Karpas-422 (cell line): ENCODE measurements around the gene SLC13A2. TPM values are rescaled to one million over a fixed set of nuclear protein-coding genes. Genes with fewer than 3 reads are reported as not detected.
"Not testable (repeated sequence)": the region's sequence is repeated elsewhere in the genome, so short reads cannot be mapped to it uniquely, and the experiment has no call there.

Experiments used
- DNase-seq: peaks from one replicate; pipeline ENCODE4 v3.0.0-alpha.2; 2015
- H2AFZ ChIP-seq: fragments of 200-600 bp; sonication (generic); 2 replicates; pipeline ENCODE4 v1.6.1; 2014; ENCODE audit warnings: antibody characterized with exemption, low read length, mixed read lengths
- H3K27ac ChIP-seq: fragments of 200-600 bp; sonication (generic); 2 replicates; pipeline ENCODE4 v1.5.1; 2014; ENCODE audit warnings: mild to moderate bottlenecking, low read length, moderate library complexity
- H3K27me3 ChIP-seq: fragments of 200-600 bp; sonication (generic); 2 replicates; pipeline ENCODE4 v1.6.1; 2014; ENCODE audit warnings: low read length, mixed read lengths
- H3K36me3 ChIP-seq: fragments of 200-600 bp; sonication (generic); 2 replicates; pipeline ENCODE4 v1.6.1; 2014; ENCODE audit warnings: low read length, mixed read lengths; ENCODE audit not compliant: insufficient read depth
- H3K4me1 ChIP-seq: fragments of 200-600 bp; sonication (generic); 2 replicates; pipeline ENCODE4 v1.6.1; 2014; ENCODE audit warnings: mild to moderate bottlenecking, low read length, mixed read lengths
- H3K4me2 ChIP-seq: fragments of 200-600 bp; sonication (generic); 2 replicates; pipeline ENCODE4 v1.6.1; 2014; ENCODE audit warnings: low read length, low read depth, mild to moderate bottlenecking; ENCODE audit not compliant: poor library complexity, severe bottlenecking
- H3K4me3 ChIP-seq: fragments of 200-600 bp; sonication (generic); 2 replicates; pipeline ENCODE4 v1.5.1; 2014; ENCODE audit warnings: mild to moderate bottlenecking, antibody characterized with exemption, low read length, mixed read lengths
- H3K79me2 ChIP-seq: fragments of 200-600 bp; sonication (generic); 2 replicates; pipeline ENCODE4 v1.6.1; 2014; ENCODE audit warnings: mild to moderate bottlenecking, low read length, mixed read lengths
- H3K9ac ChIP-seq: fragments of 200-600 bp; sonication (generic); 2 replicates; pipeline ENCODE4 v1.6.0; 2014; ENCODE audit warnings: low read length
- H3K9me2 ChIP-seq: fragments of 200-600 bp; sonication (generic), shearing (Covaris generic); replicated peaks from 2 replicates; pipeline ENCODE4 v1.6.0; 2014; ENCODE audit warnings: mild to moderate bottlenecking, low read length, moderate library complexity; ENCODE audit not compliant: insufficient read depth
- H3K9me3 ChIP-seq: fragments of 300-700, 200-600 bp; sonication (generic); 2 replicates; pipeline ENCODE4 v1.6.1; 2014; ENCODE audit warnings: low read length, mixed read lengths
- H4K20me1 ChIP-seq: fragments of 200-600 bp; sonication (generic); 2 replicates; pipeline ENCODE4 v1.6.1; 2014; ENCODE audit warnings: mild to moderate bottlenecking, antibody characterized with exemption, low read length, low read depth; ENCODE audit not compliant: insufficient read depth
- total RNA-seq: library from RNA; depleted of rRNA; stranded (reverse); fragments of >200 nt; shearing (Covaris generic); gene quantifications from 2 replicates; pipeline ENCODE4 v1.2.3, GENCODE V29; 2014; ENCODE audit warnings: low replicate concordance

Gene SLC13A2
- total RNA-seq, 1 experiment from 2014 or later = not detected

- no peak overlapping the region for H3K4me2 ChIP-seq
- no peaks in the 10 kb centered on the region for H3K36me3 ChIP-seq
- H2AFZ ChIP-seq = no peak overlapping the region
- H3K4me1 ChIP-seq = no peaks in the 10 kb centered on the region
- DNase-seq = no peak
- no peaks in the 10 kb centered on the region for H3K9me3 ChIP-seq
- no peaks in the 10 kb centered on the region for H3K27me3 ChIP-seq
- H3K79me2 ChIP-seq = no peaks in the 10 kb centered on the region
- no peaks in the 10 kb centered on the region for H3K9me2 ChIP-seq
- H3K27ac ChIP-seq = no peak overlapping the region
- no peak overlapping the region for H3K9ac ChIP-seq
- no peaks in the 10 kb centered on the region for H4K20me1 ChIP-seq
- H3K4me3 ChIP-seq = no peak overlapping the region
Measured at GRCh38 chr17:28467456-28468025, 5.9 kb upstream of the SLC13A2 start.

GRCh38 chr17:28468033-28468735 lies 5.3 kb upstream of the SLC13A2 start:
- H2AFZ ChIP-seq, H3K27me3 ChIP-seq, H3K9ac ChIP-seq, H3K4me3 ChIP-seq, H4K20me1 ChIP-seq, H3K9me3 ChIP-seq, H3K4me1 ChIP-seq, H3K36me3 ChIP-seq, H3K79me2 ChIP-seq, DNase-seq, H3K4me2 ChIP-seq, H3K9me2 ChIP-seq, H3K27ac ChIP-seq: not testable (repeated sequence)

GRCh38 chr17:28468781-28469180 lies 4.7 kb upstream of the SLC13A2 start:
- no peaks in the 10 kb centered on the region for H3K79me2 ChIP-seq
- no peak overlapping the region for H3K4me3 ChIP-seq
- H3K9me3 ChIP-seq = no peaks in the 10 kb centered on the region
- no peak overlapping the region for H2AFZ ChIP-seq
- DNase-seq = no peak
- no peak overlapping the region for H3K4me2 ChIP-seq
- H3K27ac ChIP-seq = no peak overlapping the region
- no peaks in the 10 kb centered on the region for H3K36me3 ChIP-seq
- no peaks in the 10 kb centered on the region for H3K27me3 ChIP-seq
- H3K9ac ChIP-seq = no peak overlapping the region
- no peaks in the 10 kb centered on the region for H4K20me1 ChIP-seq
- H3K9me2 ChIP-seq = no peaks in the 10 kb centered on the region
- H3K4me1 ChIP-seq = no peaks in the 10 kb centered on the region

GRCh38 chr17:28469376-28469775 lies 4.1 kb upstream of the SLC13A2 start:
- H3K4me3 ChIP-seq = no peak overlapping the region
- no peaks in the 10 kb centered on the region for H3K79me2 ChIP-seq
- H3K4me1 ChIP-seq = no peaks in the 10 kb centered on the region
- no peak for DNase-seq
- H3K36me3 ChIP-seq = no peaks in the 10 kb centered on the region
- no peak overlapping the region for H3K9ac ChIP-seq
- H3K27ac ChIP-seq = no peak overlapping the region
- no peaks in the 10 kb centered on the region for H4K20me1 ChIP-seq
- no peaks in the 10 kb centered on the region for H3K27me3 ChIP-seq
- H3K9me2 ChIP-seq = no peaks in the 10 kb centered on the region
- H3K4me2 ChIP-seq = no peak overlapping the region
- no peaks in the 10 kb centered on the region for H3K9me3 ChIP-seq
- no peak overlapping the region for H2AFZ ChIP-seq

- Histone ChIP-seq H3K9ac (no peak overlapping the region), H3K4me3 (no peak overlapping the region), H3K36me3 (no peaks in the 10 kb centered on the region), H4K20me1 (no peaks in the 10 kb centered on the region), H3K27ac (no peak overlapping the region), H3K9me2 (no peaks in the 10 kb centered on the region), H3K79me2 (no peaks in the 10 kb centered on the region), H3K4me1 (no peaks in the 10 kb centered on the region), H3K27me3 (no peaks in the 10 kb centered on the region), H2AFZ (no peak overlapping the region), H3K4me2 (no peak overlapping the region), H3K9me3 (no peaks in the 10 kb centered on the region)
- no peak for DNase-seq
Measured at GRCh38 chr17:28470266-28470913, 3.1 kb upstream of the SLC13A2 start.

GRCh38 chr17:28470914-28471366 lies 2.5 kb upstream of the SLC13A2 start:
- Histone ChIP-seq H2AFZ (no peak overlapping the region), H3K36me3 (no peaks in the 10 kb centered on the region), H3K79me2 (no peaks in the 10 kb centered on the region), H4K20me1 (no peaks in the 10 kb centered on the region), H3K4me2 (no peak overlapping the region), H3K4me3 (no peak overlapping the region), H3K9me3 (no peaks in the 10 kb centered on the region), H3K27me3 (no peaks in the 10 kb centered on the region), H3K4me1 (no peaks in the 10 kb centered on the region), H3K27ac (no peak overlapping the region), H3K9ac (no peak overlapping the region), H3K9me2 (no peaks in the 10 kb centered on the region)
- no peak for DNase-seq

GRCh38 chr17:28471531-28472342 lies 1.7 kb upstream of the SLC13A2 start:
- no peaks in the 10 kb centered on the region for H3K79me2 ChIP-seq
- H3K9me3 ChIP-seq = no peaks in the 10 kb centered on the region
- no peak for DNase-seq
- no peaks in the 10 kb centered on the region for H3K9me2 ChIP-seq
- no peaks in the 10 kb centered on the region for H3K27me3 ChIP-seq
- no peak overlapping the region for H3K4me3 ChIP-seq
- H3K36me3 ChIP-seq = no peaks in the 10 kb centered on the region
- no peak overlapping the region for H3K27ac ChIP-seq
- H3K9ac ChIP-seq = no peak overlapping the region
- H3K4me1 ChIP-seq = no peaks in the 10 kb centered on the region
- H2AFZ ChIP-seq = no peak overlapping the region
- H3K4me2 ChIP-seq = no peak overlapping the region
- H4K20me1 ChIP-seq = no peaks in the 10 kb centered on the region
